Activated naive CD4-positive, alpha-beta T cell treated with anti-CD3 and anti-CD28 coated beads for 36 hours (primary cell): ENCODE results near the gene SLC6A6. TPM values are rescaled to one million over a fixed set of nuclear protein-coding genes. Genes with fewer than 3 reads are reported as not detected.

Experiments
- CTCF ChIA-PET: fragments of 350-600 bp; sonication (Branson Sonifier 250); formaldehyde crosslinking; loops from one replicate; lab custom pipeline; 2021; ENCODE audit warnings: antibody characterized with exemption; lab: Charles Lee
- DNase-seq: peaks from one replicate; pipeline ENCODE4 v3.0.0-alpha.2; 2020
- H3K27ac Mint-ChIP-seq: one replicate; pipeline ENCODE4 v1.8.0; 2021; ENCODE audit warnings: mild to moderate bottlenecking, mixed read lengths
- H3K27me3 Mint-ChIP-seq: one replicate; pipeline ENCODE4 v1.8.0; 2021; ENCODE audit warnings: low read depth, mixed read lengths
- H3K36me3 Mint-ChIP-seq: one replicate; pipeline ENCODE4 v1.8.0; 2021; ENCODE audit warnings: low read depth, mixed read lengths
- H3K4me1 Mint-ChIP-seq: one replicate; pipeline ENCODE4 v1.8.0; 2021; ENCODE audit warnings: low read depth, mixed read lengths
- H3K4me3 Mint-ChIP-seq: one replicate; pipeline ENCODE4 v1.8.0; 2021; ENCODE audit warnings: mild to moderate bottlenecking, moderate library complexity, mixed read lengths
- H3K9me3 Mint-ChIP-seq: one replicate; pipeline ENCODE4 v1.8.0; 2021; ENCODE audit warnings: mixed read lengths
- intact Hi-C: fragments of 100-400 bp; cut with micrococcal nuclease; formaldehyde crosslinking; loops from one replicate; pipeline ENCODE4 v1.15.1; 2023
- total RNA-seq, 2 experiments: library from RNA; stranded (reverse); gene quantifications; one replicate each; pipeline ENCODE4 v1.2.3, GENCODE V29; 2021

Gene SLC6A6
- total RNA-seq, 2 experiments from 2014 or later: 32.2 to 36.9 TPM

DNA sequence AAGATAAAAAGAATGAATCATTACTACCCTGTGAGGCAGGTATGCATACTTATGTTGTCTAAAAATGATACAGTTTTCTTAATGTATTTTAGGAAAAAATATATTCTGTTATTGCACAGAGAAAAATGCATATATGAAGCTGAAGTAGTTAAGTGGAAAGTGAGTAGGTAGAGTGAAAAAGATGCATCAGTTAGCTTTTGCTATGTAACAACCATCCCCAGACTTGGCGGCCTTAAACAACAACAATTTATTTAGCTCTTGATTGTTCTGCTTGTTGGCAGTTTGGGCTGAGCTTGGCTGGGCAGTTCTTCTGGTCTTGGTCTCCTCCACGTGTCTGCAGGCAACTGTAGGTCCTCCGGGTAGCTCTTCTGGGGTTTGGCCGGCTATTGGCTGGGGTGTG lies 45.7 kb downstream of the SLC6A6 start:
- Mint-ChIP-seq H3K4me1 (peaks cover 6% of the 10 kb centered on the region), H3K9me3 (no peaks in the 10 kb centered on the region), H3K27ac (peak overlapping the region; percentile 57), H3K36me3 (peaks cover 46% of the 10 kb centered on the region), H3K4me3 (no peak overlapping the region), H3K27me3 (no peaks in the 10 kb centered on the region)
- CTCF ChIA-PET: no interaction called here
- DNase-seq: no peak
- intact Hi-C loops: no loop called here

DNA sequence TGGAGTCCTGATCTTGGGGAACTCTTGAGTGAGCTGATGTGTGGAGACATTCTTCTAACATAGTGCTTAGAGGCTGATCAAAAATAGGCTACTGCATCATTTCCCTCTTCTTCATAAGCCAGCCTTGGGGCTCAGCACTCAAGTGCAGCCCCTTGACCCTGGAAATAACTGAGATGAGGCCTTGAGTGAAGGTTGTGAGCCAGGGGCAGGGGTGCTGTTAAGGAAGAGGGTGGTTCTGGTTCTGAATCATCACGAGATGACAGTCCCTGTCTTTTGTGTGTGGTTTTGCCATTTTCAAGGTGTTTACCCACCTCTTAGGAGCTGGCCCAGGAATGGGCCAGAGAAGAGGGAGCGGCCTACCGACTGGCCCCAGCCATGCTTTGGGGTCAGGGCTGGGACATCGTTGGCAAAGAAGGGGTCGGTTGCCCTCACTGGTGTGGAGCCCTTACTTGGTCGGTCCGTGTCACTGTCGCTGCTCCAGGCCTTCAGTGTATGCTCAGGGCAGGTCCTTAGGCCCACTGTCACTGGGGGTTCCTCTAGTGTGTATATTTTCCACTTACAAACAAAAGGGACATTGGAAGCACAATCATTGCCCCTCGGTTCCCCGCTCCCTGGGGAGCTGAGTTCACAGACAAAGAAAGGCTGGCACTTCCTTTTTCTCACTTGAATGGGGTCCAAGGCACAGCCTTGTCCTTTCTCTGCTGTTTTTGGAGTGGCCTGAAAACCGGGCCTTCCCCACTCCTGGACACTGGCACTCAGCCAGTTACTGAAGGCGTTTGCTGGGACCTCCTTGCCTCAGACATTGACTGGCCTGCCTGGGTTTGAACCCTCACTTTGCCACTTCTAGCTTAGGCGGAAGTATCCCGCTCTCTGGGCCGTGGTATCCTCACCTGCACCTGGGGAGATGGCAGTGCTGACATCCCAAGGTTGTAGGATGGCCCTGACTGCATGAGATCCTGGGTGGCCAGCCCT lies 46.6 kb downstream of the SLC6A6 start:
- H3K27ac Mint-ChIP-seq: peak overlapping the region; percentile 57
- H3K36me3 Mint-ChIP-seq: peaks cover 47% of the 10 kb centered on the region
- no peak overlapping the region for H3K4me3 Mint-ChIP-seq
- H3K4me1 Mint-ChIP-seq: peaks cover 6% of the 10 kb centered on the region
- intact Hi-C loops: no loop called here
- no peaks in the 10 kb centered on the region for H3K9me3 Mint-ChIP-seq
- DNase-seq: no peak
- no peaks in the 10 kb centered on the region for H3K27me3 Mint-ChIP-seq
- CTCF ChIA-PET: no interaction called here

DNA sequence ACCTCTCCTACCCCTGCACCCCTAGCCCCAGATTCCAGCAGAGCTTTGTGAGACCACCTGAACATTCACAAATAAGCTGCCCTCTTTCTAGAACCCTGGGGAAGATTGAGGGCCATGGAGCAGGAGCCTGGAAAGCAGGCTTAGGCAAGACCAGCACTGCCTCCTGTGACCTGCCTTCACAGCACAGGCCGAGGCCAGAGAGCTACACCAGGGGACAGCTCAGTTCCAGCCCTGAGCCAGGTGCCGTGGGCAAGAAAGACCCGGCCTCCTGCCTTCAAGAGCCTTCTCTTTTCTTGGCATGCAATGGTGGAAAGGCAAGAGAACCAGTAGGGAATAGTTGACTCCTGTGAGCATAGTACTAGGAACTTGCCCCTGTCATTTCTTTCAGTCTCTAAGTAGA lies 48.1 kb downstream of the SLC6A6 start:
- intact Hi-C loops: no loop called here
- H3K9me3 Mint-ChIP-seq: no peaks in the 10 kb centered on the region
- H3K4me3 Mint-ChIP-seq: no peak overlapping the region
- no peaks in the 10 kb centered on the region for H3K27me3 Mint-ChIP-seq
- no peak overlapping the region for H3K27ac Mint-ChIP-seq
- peaks cover 46% of the 10 kb centered on the region for H3K36me3 Mint-ChIP-seq
- peaks cover 6% of the 10 kb centered on the region for H3K4me1 Mint-ChIP-seq
- no peak for DNase-seq
- CTCF ChIA-PET: interaction anchor here (0.6 to 0.9 kb wide), 3 partner anchors 17 to 419 kb away, joined by 3 read pairs; no protein-coding TSS in a partner anchor

DNA sequence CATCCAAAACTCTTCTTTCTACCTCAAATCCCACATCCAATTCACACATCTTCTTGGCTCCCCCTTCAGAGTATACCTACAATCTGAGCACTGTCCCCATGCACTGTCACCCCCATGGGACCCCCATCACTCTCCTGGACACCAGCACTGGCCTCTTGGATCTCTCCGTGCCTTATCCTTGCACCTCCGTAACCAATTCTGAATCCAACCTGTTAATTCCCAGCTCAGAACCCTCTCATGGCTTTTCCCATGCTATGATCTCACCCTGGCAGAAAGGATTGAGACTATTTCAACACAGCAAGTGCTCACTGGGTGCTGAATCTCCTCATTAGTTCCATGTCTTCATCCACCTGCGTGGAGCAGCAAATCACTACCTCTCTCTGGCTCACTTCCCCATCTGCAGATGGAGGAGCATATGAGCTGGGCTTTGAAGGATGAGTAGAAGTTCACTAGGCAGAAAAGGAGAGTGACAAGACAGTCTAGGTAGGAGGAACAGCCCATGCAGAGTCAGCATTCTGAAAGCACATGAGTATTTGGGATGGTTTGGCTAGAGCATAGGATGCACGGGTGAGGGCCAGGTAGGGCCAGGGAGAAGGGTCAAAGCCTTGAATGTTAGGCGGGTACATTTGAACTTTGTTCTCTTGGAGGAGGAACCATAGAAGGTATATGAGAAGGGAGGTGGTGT lies 48.7 kb downstream of the SLC6A6 start:
- Mint-ChIP-seq H3K4me3 (no peak overlapping the region), H3K9me3 (no peaks in the 10 kb centered on the region), H3K4me1 (peaks cover 6% of the 10 kb centered on the region), H3K36me3 (peaks cover 40% of the 10 kb centered on the region), H3K27me3 (no peaks in the 10 kb centered on the region), H3K27ac (no peak overlapping the region)
- intact Hi-C loops: no loop called here
- DNase-seq: no peak
- CTCF ChIA-PET: interaction anchor here (0.6 to 0.9 kb wide), 2 partner anchors 122 to 418 kb away, joined by 3 read pairs; no protein-coding TSS in a partner anchor

DNA sequence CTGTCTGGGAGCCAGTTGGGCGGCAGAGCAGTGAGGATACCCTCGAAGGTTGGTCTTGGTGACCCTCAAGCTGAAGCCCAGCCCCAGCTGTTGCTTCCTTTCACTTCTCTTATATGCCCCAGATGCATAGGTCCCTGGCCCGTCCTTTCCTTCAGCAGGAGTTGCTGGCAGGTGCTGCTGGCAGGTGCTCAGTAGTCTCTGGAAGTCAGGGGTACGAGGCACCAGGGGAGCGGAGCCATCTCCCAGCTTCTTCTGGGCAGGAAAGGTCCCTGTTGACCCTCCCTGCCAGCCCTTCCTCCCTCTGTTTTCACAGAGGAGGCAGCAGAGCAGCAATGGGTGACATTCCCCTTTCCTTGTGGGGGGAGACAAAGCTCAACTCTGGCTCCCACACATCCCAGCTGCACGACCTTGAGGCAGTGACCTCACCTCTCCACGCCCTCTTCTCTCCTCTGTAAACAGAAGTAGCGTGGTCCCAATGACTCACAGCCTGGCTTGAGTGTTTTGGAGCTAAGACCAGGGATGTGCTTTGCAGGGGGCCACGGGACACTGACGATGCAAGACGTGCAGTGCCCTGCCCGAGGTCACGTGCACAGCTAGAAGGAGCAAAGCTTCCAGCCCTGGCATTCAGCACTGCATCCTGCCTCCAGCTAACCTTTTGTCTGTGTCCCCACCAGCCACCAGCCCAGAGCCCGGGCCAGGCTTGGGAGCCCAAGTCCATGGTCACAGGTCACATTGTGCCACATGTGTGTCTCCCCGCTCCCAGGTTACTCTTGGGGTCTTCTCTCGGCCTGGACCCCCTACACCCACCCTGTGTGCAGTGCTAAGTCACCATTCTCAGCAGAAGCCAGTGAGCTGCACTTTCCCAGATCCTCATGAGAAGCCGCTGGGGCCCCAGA lies 49.7 kb downstream of the SLC6A6 start:
- H3K27ac Mint-ChIP-seq: no peak overlapping the region
- no peaks in the 10 kb centered on the region for H3K27me3 Mint-ChIP-seq
- no peak for DNase-seq
- peaks cover 6% of the 10 kb centered on the region for H3K4me1 Mint-ChIP-seq
- CTCF ChIA-PET: no interaction called here
- H3K36me3 Mint-ChIP-seq: peaks cover 33% of the 10 kb centered on the region
- no peak overlapping the region for H3K4me3 Mint-ChIP-seq
- intact Hi-C loops: no loop called here
- H3K9me3 Mint-ChIP-seq: no peaks in the 10 kb centered on the region

DNA sequence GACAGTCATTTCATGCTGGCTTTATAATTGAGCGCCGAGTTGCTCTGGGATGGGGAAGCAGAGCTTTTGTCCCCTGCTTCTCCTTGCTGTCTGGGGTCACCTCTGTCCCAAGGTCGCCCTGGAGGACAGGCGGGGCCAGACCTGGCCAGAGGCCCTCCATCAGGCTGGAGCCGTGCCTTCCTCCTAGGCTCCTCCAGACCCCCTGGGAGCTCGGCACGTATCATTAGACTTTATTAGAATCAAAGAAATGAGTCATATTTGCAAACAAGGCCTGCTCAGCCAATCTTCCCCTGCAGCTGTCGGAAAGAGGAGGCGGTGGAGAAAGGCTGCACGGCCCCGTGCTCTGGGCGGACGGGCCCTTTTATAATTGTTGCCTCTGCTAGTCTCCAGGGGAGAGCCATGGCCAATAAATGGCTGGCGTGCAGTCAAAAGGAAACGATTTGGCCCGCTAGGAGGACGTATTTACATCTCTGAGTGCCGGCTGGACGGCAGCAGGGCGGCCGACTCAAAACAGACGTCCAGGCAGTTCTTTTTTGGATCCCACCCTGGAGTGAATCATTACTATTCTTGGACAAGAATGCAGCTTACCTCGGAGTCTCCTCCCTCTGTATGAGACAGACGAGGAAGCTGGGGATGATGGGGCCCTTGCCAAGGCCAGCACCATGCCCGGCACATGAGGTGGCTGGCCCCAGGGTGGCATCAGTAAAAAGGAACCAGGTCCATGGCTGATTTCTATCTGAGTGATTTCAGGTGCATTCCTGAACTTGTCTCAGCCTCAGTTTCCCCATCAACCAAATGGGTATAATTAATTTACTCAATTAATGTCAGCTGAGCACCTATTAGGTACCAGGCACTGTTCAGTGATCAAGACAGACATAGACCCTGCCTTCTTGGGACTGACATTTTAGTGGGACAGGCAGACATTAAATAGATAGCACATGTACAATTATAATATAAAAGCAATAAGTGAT lies 50.6 kb downstream of the SLC6A6 start:
- no peak for DNase-seq
- H3K9me3 Mint-ChIP-seq: no peaks in the 10 kb centered on the region
- H3K27me3 Mint-ChIP-seq: no peaks in the 10 kb centered on the region
- H3K27ac Mint-ChIP-seq: no peak overlapping the region
- intact Hi-C loops: no loop called here
- H3K36me3 Mint-ChIP-seq: peaks cover 25% of the 10 kb centered on the region
- H3K4me3 Mint-ChIP-seq: no peak overlapping the region
- CTCF ChIA-PET: no interaction called here
- peaks cover 7% of the 10 kb centered on the region for H3K4me1 Mint-ChIP-seq

DNA sequence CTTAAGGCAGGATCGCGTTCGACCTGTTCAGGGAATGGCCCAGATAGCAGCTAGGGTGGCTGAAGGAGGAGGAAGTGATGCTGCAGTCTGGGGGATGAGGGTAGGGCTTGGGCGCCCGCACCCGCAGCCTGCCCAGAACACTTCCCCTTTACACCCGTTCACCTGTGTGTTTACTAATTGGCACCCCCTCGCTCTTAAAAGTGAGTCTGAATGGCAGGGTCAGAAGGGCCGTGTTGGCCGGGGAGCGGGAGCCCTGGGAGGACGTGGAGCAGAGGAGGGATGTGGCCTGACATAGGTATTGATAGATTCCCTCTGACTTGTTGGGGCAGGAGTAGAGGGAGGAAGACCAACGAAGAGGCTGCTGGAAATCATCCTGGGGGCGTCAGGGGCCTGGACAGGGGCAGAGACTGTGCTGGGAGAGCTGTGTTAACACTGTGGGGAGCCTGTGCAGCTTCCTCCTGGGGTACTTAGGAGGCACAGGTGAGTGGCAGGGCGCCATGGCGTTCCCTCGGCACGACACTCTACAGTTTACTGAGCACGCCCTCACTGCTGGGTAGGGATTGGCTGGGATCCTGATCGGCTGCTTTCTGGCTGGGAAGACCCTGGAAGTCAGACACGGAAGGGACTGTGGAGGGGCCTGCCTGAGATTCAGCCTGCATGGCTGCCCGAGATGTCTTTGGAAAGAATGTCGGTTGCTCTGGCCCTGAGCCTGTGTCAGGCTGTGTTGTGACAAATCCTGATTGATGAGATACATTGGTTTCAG lies 51.7 kb downstream of the SLC6A6 start:
- peaks cover 12% of the 10 kb centered on the region for H3K4me1 Mint-ChIP-seq
- no peaks in the 10 kb centered on the region for H3K9me3 Mint-ChIP-seq
- no peaks in the 10 kb centered on the region for H3K27me3 Mint-ChIP-seq
- H3K4me3 Mint-ChIP-seq: no peak overlapping the region
- H3K36me3 Mint-ChIP-seq: peaks cover 15% of the 10 kb centered on the region
- no peak overlapping the region for H3K27ac Mint-ChIP-seq
- DNase-seq: no peak
- intact Hi-C loops: no loop called here
- CTCF ChIA-PET: no interaction called here

DNA sequence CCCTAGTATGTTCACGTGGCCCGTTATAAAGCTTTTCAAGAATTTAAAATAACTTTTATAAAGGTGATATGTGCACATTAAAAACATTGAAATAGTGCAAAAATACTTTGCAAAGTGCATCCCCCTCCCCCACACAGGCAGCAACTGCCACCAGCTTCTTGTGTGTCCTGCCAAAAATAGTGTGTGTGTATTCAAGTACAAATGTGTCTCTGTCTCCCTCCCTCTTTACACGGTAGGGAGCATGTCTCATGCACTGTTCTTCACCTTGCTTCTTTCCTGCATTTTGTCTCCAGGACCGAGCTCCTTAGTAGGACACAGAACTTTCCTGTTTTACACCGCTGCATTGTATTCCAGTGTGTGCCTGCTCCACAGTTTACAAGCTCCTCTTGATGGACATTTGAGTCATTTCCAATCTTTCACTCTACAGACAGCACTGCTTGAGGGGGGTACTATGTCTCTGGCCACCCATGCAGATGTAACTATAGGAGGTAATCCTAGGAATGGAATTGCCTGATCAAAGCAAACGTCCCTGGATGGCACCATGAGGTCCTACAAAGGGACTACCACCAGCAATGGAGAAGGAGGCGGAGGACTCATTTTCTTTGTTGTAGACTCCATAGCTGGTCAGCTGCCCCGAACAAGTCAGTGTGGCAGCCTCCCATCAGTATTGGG lies 52.4 kb downstream of the SLC6A6 start:
- CTCF ChIA-PET: interaction anchor here (2.0 kb wide), 1 partner anchor 13 kb away, joined by 10 read pairs; no protein-coding TSS in a partner anchor
- Mint-ChIP-seq H3K4me1 (peaks cover 14% of the 10 kb centered on the region), H3K9me3 (no peaks in the 10 kb centered on the region), H3K27me3 (no peaks in the 10 kb centered on the region), H3K4me3 (no peak overlapping the region), H3K27ac (no peak overlapping the region), H3K36me3 (peaks cover 16% of the 10 kb centered on the region)
- DNase-seq: no peak
- intact Hi-C loops: no loop called here

DNA sequence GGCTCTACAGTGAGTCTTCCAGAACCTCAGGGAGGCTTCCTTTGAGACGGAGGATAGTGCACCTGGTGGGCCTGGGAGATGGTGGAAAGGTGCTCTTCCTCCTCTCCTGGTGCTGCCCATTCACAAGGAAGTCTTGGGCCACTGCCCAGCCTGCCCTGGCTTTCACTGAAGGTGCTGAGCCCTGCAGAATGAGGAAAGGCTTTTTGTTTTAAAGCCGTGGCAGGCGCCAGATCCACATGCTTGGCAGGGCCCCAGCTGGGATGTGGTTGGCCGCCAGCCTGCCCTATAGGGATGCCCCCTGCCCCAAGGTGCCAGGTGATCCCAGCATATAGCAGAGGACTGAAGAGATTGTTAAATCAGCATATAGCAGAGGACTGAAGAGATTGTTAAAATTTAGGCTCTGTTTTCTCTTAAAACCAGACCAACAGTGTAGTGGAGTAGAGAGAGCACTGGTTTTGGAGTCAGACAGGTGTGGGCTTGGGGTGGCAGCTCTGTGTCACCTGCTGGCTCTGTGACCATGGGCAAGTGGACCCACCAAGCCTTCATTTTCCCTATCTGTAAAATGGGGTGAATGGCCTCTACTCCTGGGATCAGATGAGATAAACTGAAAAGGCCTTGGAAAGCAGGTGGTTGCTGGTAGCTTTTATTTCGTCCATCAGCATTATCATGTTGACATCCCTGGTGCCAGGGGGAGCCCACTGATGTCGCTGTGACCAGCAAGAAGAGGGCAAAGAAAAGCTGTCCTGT lies 53.3 kb downstream of the SLC6A6 start:
- Mint-ChIP-seq H3K9me3 (no peaks in the 10 kb centered on the region), H3K36me3 (peaks cover 23% of the 10 kb centered on the region), H3K27ac (no peak overlapping the region), H3K4me1 (peaks cover 19% of the 10 kb centered on the region), H3K4me3 (no peak overlapping the region), H3K27me3 (no peaks in the 10 kb centered on the region)
- DNase-seq: no peak
- intact Hi-C loops: no loop called here
- CTCF ChIA-PET: interaction anchor here (2.0 kb wide), 1 partner anchor 12 kb away, joined by 10 read pairs; no protein-coding TSS in a partner anchor

DNA sequence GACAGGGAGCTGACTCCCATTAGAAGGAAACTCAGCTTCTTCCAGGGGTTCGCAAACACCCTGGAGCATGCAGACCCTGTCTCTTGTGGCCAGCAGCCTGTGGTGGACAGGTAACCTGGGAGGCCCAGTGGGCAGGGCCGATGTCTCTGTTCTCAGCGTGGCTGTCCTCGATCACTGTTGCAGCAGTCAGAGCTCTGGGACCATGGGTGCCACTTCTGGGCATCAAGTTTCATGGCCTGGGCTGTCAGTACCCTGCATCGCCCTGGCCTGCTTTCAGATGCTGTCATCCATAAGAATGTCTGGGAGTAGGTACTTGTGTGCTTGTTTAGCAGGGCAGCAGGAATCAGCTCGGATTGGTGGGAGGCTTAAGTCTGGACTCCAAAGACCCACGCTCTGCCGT lies 54.4 kb downstream of the SLC6A6 start:
- peaks cover 19% of the 10 kb centered on the region for H3K36me3 Mint-ChIP-seq
- DNase-seq: no peak
- no peaks in the 10 kb centered on the region for H3K27me3 Mint-ChIP-seq
- CTCF ChIA-PET: interaction anchor here (2.0 kb wide), 1 partner anchor 11 kb away, joined by 10 read pairs; no protein-coding TSS in a partner anchor
- intact Hi-C loops: no loop called here
- H3K4me3 Mint-ChIP-seq: no peak overlapping the region
- H3K4me1 Mint-ChIP-seq: peaks cover 24% of the 10 kb centered on the region
- H3K27ac Mint-ChIP-seq: no peak overlapping the region
- no peaks in the 10 kb centered on the region for H3K9me3 Mint-ChIP-seq
